IPS-15b (cell line): ENCODE measurements around the gene TIAM2.
"Not testable (repeated sequence)": the region's sequence is repeated elsewhere in the genome, so short reads cannot be mapped to it uniquely, and the experiment has no call there.

Source experiments
- H3K27me3 ChIP-seq: one replicate; pipeline ENCODE4 v1.6.1; 2013; ENCODE audit warnings: low read length; ENCODE audit not compliant: control insufficient read depth, insufficient read depth
- H3K36me3 ChIP-seq: one replicate; pipeline ENCODE4 v1.6.1; 2013; ENCODE audit warnings: low read length; ENCODE audit not compliant: control insufficient read depth, insufficient read depth
- H3K4me1 ChIP-seq: one replicate; pipeline ENCODE4 v1.6.1; 2013; ENCODE audit warnings: mild to moderate bottlenecking, low read length; ENCODE audit not compliant: control insufficient read depth, insufficient read depth
- H3K4me3 ChIP-seq: one replicate; pipeline ENCODE4 v1.5.1; 2013; ENCODE audit warnings: low read depth, low read length
- H3K9ac ChIP-seq: one replicate; pipeline ENCODE4 v1.6.1; 2013; ENCODE audit warnings: low read depth, mild to moderate bottlenecking, low read length
- H3K9me3 ChIP-seq: one replicate; pipeline ENCODE4 v1.6.1; 2013; ENCODE audit warnings: mild to moderate bottlenecking, low read length; ENCODE audit not compliant: control insufficient read depth, insufficient read depth

TIAM2 gene

GRCh38 chr6:155207223-155207622 is 212.1 kb downstream of the TIAM2 start:
- H3K4me3 ChIP-seq, result no peak overlapping the region
- H3K27me3 ChIP-seq, result no peaks in the 10 kb centered on the region
- H3K9me3 ChIP-seq, result no peaks in the 10 kb centered on the region
- H3K9ac ChIP-seq, result no peak overlapping the region
- no peaks in the 10 kb centered on the region for H3K4me1 ChIP-seq
- no peaks in the 10 kb centered on the region for H3K36me3 ChIP-seq

GRCh38 chr6:155212106-155212505 is 217.0 kb downstream of the TIAM2 start:
- peaks cover 2% of the 10 kb centered on the region for H3K4me1 ChIP-seq
- no peak overlapping the region for H3K9ac ChIP-seq
- H3K4me3 ChIP-seq, result no peak overlapping the region
- no peaks in the 10 kb centered on the region for H3K9me3 ChIP-seq
- peaks cover 2% of the 10 kb centered on the region for H3K36me3 ChIP-seq
- H3K27me3 ChIP-seq, result no peaks in the 10 kb centered on the region

GRCh38 chr6:155212616-155213380 is 217.7 kb downstream of the TIAM2 start:
- Histone ChIP-seq H3K36me3 (peaks cover 2% of the 10 kb centered on the region), H3K4me3 (no peak overlapping the region)

GRCh38 chr6:155213611-155214372 is 218.7 kb downstream of the TIAM2 start:
- no peaks in the 10 kb centered on the region for H3K9me3 ChIP-seq
- no peak overlapping the region for H3K4me3 ChIP-seq
- no peaks in the 10 kb centered on the region for H3K27me3 ChIP-seq
- peaks cover 2% of the 10 kb centered on the region for H3K36me3 ChIP-seq
- H3K4me1 ChIP-seq, result peaks cover 2% of the 10 kb centered on the region
- no peak overlapping the region for H3K9ac ChIP-seq

More at GRCh38 chr6:155212616-155213380, 217.7 kb downstream of the TIAM2 start:
- H3K9me3 ChIP-seq, result no peaks in the 10 kb centered on the region
- no peaks in the 10 kb centered on the region for H3K27me3 ChIP-seq
- H3K9ac ChIP-seq, result no peak overlapping the region
- peaks cover 2% of the 10 kb centered on the region for H3K4me1 ChIP-seq

GRCh38 chr6:155215906-155216305 is 220.8 kb downstream of the TIAM2 start:
- Histone ChIP-seq H3K9ac (no peak overlapping the region), H3K4me3 (no peak overlapping the region), H3K36me3 (peaks cover 2% of the 10 kb centered on the region), H3K27me3 (no peaks in the 10 kb centered on the region), H3K4me1 (peaks cover 2% of the 10 kb centered on the region), H3K9me3 (no peaks in the 10 kb centered on the region)

- H3K36me3 ChIP-seq, result peaks cover 2% of the 10 kb centered on the region
- no peak overlapping the region for H3K4me3 ChIP-seq
- H3K4me1 ChIP-seq, result peaks cover 2% of the 10 kb centered on the region
- no peak overlapping the region for H3K9ac ChIP-seq
- H3K9me3 ChIP-seq, result no peaks in the 10 kb centered on the region
- H3K27me3 ChIP-seq, result no peaks in the 10 kb centered on the region
Observed at GRCh38 chr6:155216312-155217046, 221.4 kb downstream of the TIAM2 start.

GRCh38 chr6:155218711-155219110 is 223.6 kb downstream of the TIAM2 start:
- not testable (repeated sequence) for H3K4me3 ChIP-seq, H3K36me3 ChIP-seq, H3K9ac ChIP-seq, H3K4me1 ChIP-seq, H3K27me3 ChIP-seq, H3K9me3 ChIP-seq

GRCh38 chr6:155219299-155219698 is 224.2 kb downstream of the TIAM2 start:
- Histone ChIP-seq H3K36me3 (no peaks in the 10 kb centered on the region), H3K27me3 (no peaks in the 10 kb centered on the region), H3K9me3 (no peaks in the 10 kb centered on the region), H3K4me3 (no peak overlapping the region), H3K9ac (no peak overlapping the region), H3K4me1 (peaks cover 2% of the 10 kb centered on the region)

- peaks cover 2% of the 10 kb centered on the region for H3K4me1 ChIP-seq
- no peaks in the 10 kb centered on the region for H3K9me3 ChIP-seq
- H3K36me3 ChIP-seq, result no peaks in the 10 kb centered on the region
- no peak overlapping the region for H3K4me3 ChIP-seq
- no peak overlapping the region for H3K9ac ChIP-seq
- no peaks in the 10 kb centered on the region for H3K27me3 ChIP-seq
Observed at GRCh38 chr6:155219858-155220301, 224.8 kb downstream of the TIAM2 start.

- Histone ChIP-seq H3K36me3 (no peaks in the 10 kb centered on the region), H3K27me3 (no peaks in the 10 kb centered on the region), H3K9ac (no peak overlapping the region), H3K9me3 (no peaks in the 10 kb centered on the region), H3K4me1 (peaks cover 2% of the 10 kb centered on the region), H3K4me3 (no peak overlapping the region)
Observed at GRCh38 chr6:155221086-155221485, 226.0 kb downstream of the TIAM2 start.

- H3K9me3 ChIP-seq, result no peaks in the 10 kb centered on the region
- H3K27me3 ChIP-seq, result no peaks in the 10 kb centered on the region
- no peaks in the 10 kb centered on the region for H3K36me3 ChIP-seq
- H3K4me1 ChIP-seq, result peaks cover 6% of the 10 kb centered on the region
- H3K4me3 ChIP-seq, result no peak overlapping the region
- no peak overlapping the region for H3K9ac ChIP-seq
Observed at GRCh38 chr6:155222506-155222905, 227.4 kb downstream of the TIAM2 start.
